ENCODE data around the gene MTHFSD.

MTHFSD gene

DNA sequence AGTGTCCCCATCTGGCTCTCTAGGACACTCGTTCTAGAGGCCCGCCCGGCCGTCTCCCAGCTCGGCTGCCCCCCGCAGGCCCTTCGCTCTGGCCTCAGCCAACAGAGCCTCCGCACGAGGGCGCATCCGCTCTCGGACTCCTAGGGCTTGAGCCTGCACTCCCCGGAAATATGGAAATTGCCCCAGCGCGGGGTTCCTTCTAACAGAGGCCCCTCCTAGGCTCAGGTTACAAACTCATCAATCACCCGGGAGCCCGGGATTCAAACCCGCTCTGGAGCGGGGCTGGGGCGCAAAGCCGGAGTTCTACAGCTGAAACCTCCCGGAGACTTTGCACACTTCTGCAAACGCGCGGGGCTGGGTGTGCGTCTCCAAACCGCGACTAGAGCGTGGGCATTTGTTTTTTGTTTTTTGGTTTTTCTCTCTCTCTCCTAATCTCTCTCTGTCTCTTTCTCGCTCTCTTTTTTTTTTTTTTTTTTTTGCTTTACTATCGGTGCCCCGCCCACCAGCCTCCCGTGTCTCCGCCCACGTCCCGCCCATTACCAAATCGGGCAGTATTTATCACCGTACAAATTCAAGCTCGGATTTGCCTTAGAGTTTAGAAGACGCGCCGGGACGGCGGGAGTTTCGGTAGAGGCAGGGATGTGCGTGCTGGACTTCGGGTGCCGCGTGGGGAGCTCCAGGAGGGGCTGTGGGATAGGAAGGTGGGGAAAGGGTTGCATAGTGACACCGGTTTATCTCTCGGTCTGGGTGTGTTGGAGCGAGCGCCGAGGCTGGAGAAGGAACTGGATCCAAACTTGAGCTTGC lies 20.9 kb upstream of the MTHFSD start:
- TF ChIP-seq, protein P1, sequence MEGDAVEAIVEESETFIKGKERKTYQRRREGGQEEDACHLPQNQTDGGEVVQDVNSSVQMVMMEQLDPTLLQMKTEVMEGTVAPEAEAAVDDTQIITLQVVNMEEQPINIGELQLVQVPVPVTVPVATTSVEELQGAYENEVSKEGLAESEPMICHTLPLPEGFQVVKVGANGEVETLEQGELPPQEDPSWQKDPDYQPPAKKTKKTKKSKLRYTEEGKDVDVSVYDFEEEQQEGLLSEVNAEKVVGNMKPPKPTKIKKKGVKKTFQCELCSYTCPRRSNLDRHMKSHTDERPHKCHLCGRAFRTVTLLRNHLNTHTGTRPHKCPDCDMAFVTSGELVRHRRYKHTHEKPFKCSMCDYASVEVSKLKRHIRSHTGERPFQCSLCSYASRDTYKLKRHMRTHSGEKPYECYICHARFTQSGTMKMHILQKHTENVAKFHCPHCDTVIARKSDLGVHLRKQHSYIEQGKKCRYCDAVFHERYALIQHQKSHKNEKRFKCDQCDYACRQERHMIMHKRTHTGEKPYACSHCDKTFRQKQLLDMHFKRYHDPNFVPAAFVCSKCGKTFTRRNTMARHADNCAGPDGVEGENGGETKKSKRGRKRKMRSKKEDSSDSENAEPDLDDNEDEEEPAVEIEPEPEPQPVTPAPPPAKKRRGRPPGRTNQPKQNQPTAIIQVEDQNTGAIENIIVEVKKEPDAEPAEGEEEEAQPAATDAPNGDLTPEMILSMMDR (conservative IDR thresholded peaks at IDR 0.05), result no peak
- no peak overlapping the region for H3K27ac ChIP-seq

DNA sequence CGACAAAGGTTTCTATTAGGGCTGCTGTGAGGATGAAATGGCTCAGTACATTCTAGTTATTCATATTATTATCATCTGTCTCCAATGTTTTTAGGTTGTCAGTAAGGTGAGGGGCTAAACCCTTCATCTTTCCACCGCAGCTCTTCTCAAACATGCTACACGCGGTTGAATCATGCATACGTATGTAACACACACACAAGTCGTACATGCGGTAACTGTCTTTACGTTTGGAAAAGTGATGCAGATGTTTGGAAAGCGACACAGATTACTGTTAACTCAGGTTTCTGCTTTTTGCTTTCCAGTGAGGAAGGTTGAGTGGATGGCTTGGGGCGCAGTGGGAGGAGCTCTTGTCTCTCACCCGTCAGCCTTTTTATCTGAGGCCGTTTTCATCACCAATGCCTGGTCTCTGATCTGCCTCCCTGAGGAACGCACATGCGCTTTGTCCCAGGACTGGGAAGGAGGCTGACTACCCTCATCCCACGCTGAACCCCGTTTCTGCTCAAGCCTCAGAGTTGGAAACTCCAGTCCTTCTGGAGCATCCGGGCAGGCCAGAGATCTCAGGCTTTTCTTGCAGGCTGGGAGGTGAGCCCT lies 20.2 kb upstream of the MTHFSD start:
- no peak overlapping the region for H3K27ac ChIP-seq

DNA sequence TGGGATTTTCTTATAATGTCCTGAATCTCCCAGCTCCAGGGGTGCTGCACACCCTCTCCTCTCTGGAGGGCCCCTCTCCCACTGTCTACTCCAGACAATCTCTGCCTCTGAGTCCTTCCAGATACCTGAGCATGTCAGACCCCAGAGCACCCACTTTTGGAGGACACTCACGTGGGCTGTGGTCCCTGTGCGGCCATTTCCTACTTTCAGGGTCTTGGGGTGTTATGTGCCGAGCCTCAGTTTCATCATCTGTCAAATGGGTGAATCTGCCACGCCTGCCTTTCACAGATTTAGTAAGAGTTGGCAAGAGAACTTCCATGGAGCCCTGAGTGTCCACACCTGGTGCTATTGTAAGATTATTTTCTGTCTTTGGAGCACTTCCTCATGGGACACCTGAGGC lies 19.6 kb upstream of the MTHFSD start:
- TF ChIP-seq, protein P1 (conservative IDR thresholded peaks at IDR 0.05), result no peak

More for the DNA sequence above, 20.2 kb upstream of the MTHFSD start:
- TF ChIP-seq, protein P1 (conservative IDR thresholded peaks at IDR 0.05), result no peak

DNA sequence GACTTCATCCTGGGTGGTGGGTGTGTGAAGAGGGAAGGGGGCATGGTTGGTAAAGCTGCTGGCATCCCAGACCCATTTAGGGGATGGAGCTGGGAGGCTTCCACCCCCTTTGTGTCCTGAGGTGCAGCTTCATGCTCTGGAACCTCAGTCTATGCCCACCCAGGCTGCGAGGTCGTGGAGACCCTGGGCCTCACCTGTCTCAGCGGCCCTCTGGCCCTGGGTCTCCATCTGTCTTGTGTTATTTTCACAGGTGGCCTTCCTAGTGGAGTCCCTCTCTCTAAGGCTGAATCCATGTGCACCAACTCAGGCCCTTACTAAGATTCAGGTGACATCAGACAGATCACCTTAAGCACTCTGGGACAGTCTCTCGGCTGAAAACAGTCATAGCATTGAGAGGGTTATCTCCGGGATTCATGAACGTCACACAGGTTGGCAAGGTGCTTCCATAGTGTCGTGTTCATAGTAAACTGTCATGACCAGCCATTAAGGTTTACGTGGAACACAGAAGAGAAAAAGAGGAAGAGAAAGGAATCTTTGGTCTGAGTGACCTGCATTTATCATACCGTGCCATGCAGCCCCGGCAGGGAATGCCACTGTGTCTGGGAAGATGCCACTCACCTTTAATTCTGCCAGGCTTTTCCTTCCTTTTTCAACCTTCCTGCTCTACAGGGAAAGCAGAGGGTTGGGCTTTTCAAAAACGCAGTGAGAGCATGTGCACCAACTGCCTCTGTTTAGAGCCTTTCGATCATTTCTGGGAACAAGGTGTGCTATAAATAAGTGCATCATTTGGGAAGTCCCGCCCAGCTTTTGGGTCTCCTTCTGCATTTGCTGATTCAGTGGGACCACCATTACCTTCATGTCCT lies 18.8 kb upstream of the MTHFSD start:
- H3K27ac ChIP-seq, result no peak overlapping the region
- TF ChIP-seq, protein P1 (conservative IDR thresholded peaks at IDR 0.05), result no peak

More for the DNA sequence above, 19.6 kb upstream of the MTHFSD start:
- H3K27ac ChIP-seq, result no peak overlapping the region

DNA sequence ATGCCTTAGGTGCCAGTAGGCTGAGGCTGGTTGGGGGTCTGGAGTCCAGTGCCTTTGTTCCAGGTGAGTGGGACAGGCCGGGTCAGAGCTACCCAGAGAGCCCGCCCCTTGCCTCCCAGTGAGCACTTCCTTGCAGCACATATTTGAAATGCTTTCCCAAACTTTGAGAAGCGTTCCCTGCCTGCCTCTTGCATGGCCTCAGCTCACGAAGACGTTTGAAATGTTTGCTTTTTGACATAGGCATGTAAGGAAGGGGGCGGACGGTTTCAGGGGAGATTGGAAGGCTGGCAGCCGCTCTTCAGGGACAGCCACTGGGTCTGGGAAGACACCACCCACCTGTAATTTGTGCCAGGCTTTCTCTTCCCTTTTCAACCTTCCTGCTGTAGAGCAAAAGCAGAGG lies 18.2 kb upstream of the MTHFSD start:
- no peak overlapping the region for H3K27ac ChIP-seq
- TF ChIP-seq, protein P1 (conservative IDR thresholded peaks at IDR 0.05), result no peak

DNA sequence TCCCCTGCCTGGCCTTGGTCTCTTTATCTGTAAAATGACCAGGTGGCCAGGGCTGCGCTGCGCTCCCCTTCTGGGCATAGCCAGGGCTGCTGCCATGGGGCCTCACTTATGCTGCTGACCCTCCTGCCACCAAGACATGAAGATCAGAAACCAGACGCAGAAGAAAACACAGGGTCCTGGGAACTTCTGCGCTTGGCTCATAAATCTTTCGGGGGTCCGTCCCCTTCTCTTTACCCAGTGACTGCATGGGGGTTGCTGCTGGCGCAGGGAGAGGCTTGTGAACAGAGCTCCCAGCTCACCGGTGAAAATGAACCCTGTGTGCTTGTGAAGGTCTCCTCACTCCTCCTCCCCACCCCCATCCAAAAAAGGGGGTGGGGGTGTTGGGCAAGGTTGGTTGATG lies 17.6 kb upstream of the MTHFSD start:
- TF ChIP-seq, protein P1 (conservative IDR thresholded peaks at IDR 0.05), result no peak
- H3K27ac ChIP-seq, result no peak overlapping the region

DNA sequence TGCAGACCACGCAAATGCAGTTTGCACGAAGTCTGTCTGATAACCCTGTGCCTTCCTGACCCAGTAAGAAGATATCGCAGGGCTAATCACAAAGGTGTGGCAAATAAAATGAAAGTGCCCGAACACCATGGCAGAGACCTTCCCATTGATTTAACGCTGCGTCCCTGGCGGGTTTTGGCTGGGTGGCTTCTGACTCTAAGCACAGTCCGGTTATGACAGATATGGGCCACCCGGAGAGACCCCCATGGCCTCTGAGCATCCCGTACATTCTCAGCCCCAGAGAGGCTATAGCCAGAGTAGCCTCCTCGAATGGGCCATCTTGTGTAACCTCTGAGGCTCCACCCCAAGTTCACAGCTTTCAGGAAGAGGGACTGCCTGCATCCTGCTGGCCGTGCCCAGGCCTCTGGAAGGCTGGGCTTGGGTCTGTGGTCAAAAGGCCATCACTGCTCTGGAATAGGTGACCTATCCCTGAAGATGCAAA lies 17.0 kb upstream of the MTHFSD start:
- no peak overlapping the region for H3K27ac ChIP-seq
- TF ChIP-seq, protein P1 (conservative IDR thresholded peaks at IDR 0.05), result no peak

Data from VCaP (cell line).